Measurements from ENCODE around the gene ACSS1.

DNA sequence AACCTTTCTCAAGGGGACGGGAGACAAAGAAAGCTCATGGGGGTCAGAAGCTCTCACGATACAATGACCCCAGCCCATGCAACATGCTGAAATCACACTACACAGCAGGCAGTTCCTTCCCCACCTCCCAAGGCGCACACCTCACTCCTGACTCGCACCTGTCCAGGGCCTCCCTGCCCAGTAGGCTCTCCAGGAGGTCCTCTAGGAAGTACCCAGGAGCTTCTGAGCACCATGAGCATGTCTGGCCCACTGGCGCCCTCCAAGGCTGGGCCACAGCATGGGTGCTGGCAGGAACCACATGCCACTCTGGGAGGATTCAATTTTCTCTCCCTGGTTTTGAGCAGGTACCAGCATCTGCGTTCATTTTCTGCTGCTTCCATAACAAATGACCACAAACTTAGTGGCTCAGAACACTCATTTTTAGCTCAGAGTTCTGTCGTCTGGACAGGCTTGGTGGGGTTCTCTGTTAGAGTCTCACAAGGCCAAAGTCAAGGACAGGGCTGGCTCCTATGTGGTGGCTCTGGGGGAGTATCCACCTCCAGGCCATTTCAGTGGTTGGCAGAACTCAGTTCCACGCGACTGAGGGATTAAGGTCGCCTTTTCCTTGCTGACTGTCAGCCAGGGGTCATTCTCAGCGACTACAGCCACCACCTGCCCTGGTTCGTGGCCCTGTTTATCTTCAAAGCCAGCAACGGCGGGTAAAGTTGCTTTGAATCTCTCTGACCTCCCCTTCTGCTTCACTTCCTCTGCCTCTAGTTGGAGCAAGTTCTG lies 32.7 kb downstream of the ACSS1 start:
- TF ChIP-seq SUZ12 (IDR thresholded peaks at IDR 0.05; ENCODE audit: extremely low read depth, insufficient read depth, insufficient read length) (no peak), ZNF274 (IDR thresholded peaks at IDR 0.05; ENCODE audit: low read depth, low read length) (no peak), YY1 (IDR thresholded peaks at IDR 0.05; ENCODE audit: insufficient read depth, insufficient read length) (no peak)
